Astrocyte (in vitro differentiated cells and primary cell): ENCODE results near the gene RBX1. TPM values are rescaled to one million over a fixed set of nuclear protein-coding genes. Genes with fewer than 3 reads are reported as not detected.

Source experiments
- DNase-seq: peaks from one replicate; pipeline ENCODE4 v3.0.0-alpha.2; 2010; ENCODE audit warnings: low read depth
- FAIRE-seq: peaks from 2 replicates; lab custom pipeline; 2011; peaks lifted over from hg19 to GRCh38; lab: Jason Lieb, UNC
- H2AFZ ChIP-seq: 2 replicates; pipeline ENCODE4 v1.6.0; 2012; ENCODE audit warnings: low read depth, low read length, inconsistent platforms
- H3K27ac ChIP-seq: 2 replicates; pipeline ENCODE4 v1.5.1; 2011; ENCODE audit warnings: low read depth, low read length, inconsistent platforms
- H3K27me3 ChIP-seq: 2 replicates; pipeline ENCODE4 v1.6.0; 2011; ENCODE audit warnings: low read length, inconsistent platforms; ENCODE audit not compliant: insufficient read depth
- H3K36me3 ChIP-seq: 2 replicates; pipeline ENCODE4 v1.5.1; 2011; ENCODE audit warnings: low read length, inconsistent platforms; ENCODE audit not compliant: insufficient read depth
- H3K4me1 ChIP-seq: 2 replicates; pipeline ENCODE4 v1.5.1; 2011; ENCODE audit warnings: low read length, inconsistent platforms; ENCODE audit not compliant: insufficient read depth
- H3K4me2 ChIP-seq: 2 replicates; pipeline ENCODE4 v1.6.0; 2012; ENCODE audit warnings: low read length, inconsistent platforms
- H3K4me3 ChIP-seq: 2 replicates; pipeline ENCODE4 v1.5.1; 2011; ENCODE audit warnings: low read depth, mild to moderate bottlenecking, low read length, inconsistent platforms; ENCODE audit not compliant: insufficient read depth
- H3K79me2 ChIP-seq: 2 replicates; pipeline ENCODE4 v1.6.0; 2012; ENCODE audit warnings: mild to moderate bottlenecking, low read length, inconsistent platforms; ENCODE audit not compliant: insufficient read depth
- H3K9ac ChIP-seq: 2 replicates; pipeline ENCODE4 v1.6.0; 2012; ENCODE audit warnings: mild to moderate bottlenecking, low read length, inconsistent platforms
- H3K9me3 ChIP-seq: 2 replicates; pipeline ENCODE4 v1.5.1; 2012; ENCODE audit warnings: low read depth, mild to moderate bottlenecking, low read length, inconsistent platforms; ENCODE audit not compliant: insufficient read depth
- H4K20me1 ChIP-seq: 2 replicates; pipeline ENCODE4 v1.6.0; 2012; ENCODE audit warnings: low read length, inconsistent platforms; ENCODE audit not compliant: insufficient read depth
- H3K27ac Mint-ChIP-seq: one replicate; pipeline ENCODE4 v1.8.0; 2021; ENCODE audit warnings: mild to moderate bottlenecking, mixed read lengths; ENCODE audit not compliant: unreplicated experiment
- H3K27me3 Mint-ChIP-seq: one replicate; pipeline ENCODE4 v1.8.0; 2021; ENCODE audit warnings: low read depth, mixed read lengths; ENCODE audit not compliant: unreplicated experiment
- H3K36me3 Mint-ChIP-seq: one replicate; pipeline ENCODE4 v1.8.0; 2021; ENCODE audit warnings: low read depth, mixed read lengths; ENCODE audit not compliant: unreplicated experiment
- H3K4me1 Mint-ChIP-seq: one replicate; pipeline ENCODE4 v1.8.0; 2021; ENCODE audit warnings: low read depth, mixed read lengths; ENCODE audit not compliant: unreplicated experiment
- H3K4me3 Mint-ChIP-seq: one replicate; pipeline ENCODE4 v1.8.0; 2021; ENCODE audit warnings: mild to moderate bottlenecking, moderate library complexity, mixed read lengths; ENCODE audit not compliant: unreplicated experiment
- H3K9me3 Mint-ChIP-seq: one replicate; pipeline ENCODE4 v1.8.0; 2021; ENCODE audit warnings: mild to moderate bottlenecking, mixed read lengths; ENCODE audit not compliant: unreplicated experiment
- CTCF ChIP-seq: IDR thresholded peaks from 2 replicates; pipeline ENCODE4 v1.5.1; 2011; ENCODE audit warnings: low read depth, mild to moderate bottlenecking, inconsistent platforms, low read length, moderate library complexity; ENCODE audit not compliant: insufficient read depth
- EZH2 ChIP-seq: IDR thresholded peaks from 2 replicates; pipeline ENCODE4 v1.6.1; 2012; ENCODE audit warnings: mild to moderate bottlenecking, low read length, inconsistent platforms; ENCODE audit not compliant: insufficient read depth
- total RNA-seq: library from RNA; stranded (reverse); gene quantifications from 2 replicates; pipeline ENCODE4 v1.2.1, GENCODE V29; 2021

Gene RBX1
- total RNA-seq, 1 donor from 2014 or later, result 54.6 TPM

GRCh38 chr22:40975366-40975765 lies 24.2 kb downstream of the RBX1 start:
- Mint-ChIP-seq H3K4me3 (no peak overlapping the region), H3K27me3 (no peaks in the 10 kb centered on the region), H3K27ac (no peak overlapping the region), H3K4me1 (no peaks in the 10 kb centered on the region), H3K36me3 (peaks cover 3% of the 10 kb centered on the region), H3K9me3 (no peaks in the 10 kb centered on the region)
- H3K27me3 ChIP-seq, result no peaks in the 10 kb centered on the region
- H3K79me2 ChIP-seq, result no peaks in the 10 kb centered on the region
- no peak for FAIRE-seq
- H3K4me1 ChIP-seq, result no peaks in the 10 kb centered on the region
- no peaks in the 10 kb centered on the region for H3K9me3 ChIP-seq
- no peak overlapping the region for H2AFZ ChIP-seq
- no peak overlapping the region for H3K9ac ChIP-seq
- peaks cover 14% of the 10 kb centered on the region for H4K20me1 ChIP-seq
- peaks cover 3% of the 10 kb centered on the region for H3K36me3 ChIP-seq
- H3K4me3 ChIP-seq, result no peak overlapping the region
- no peak overlapping the region for H3K27ac ChIP-seq
- no peak for DNase-seq
- no peak for TF ChIP-seq EZH2
- no peak overlapping the region for H3K4me2 ChIP-seq

- Histone ChIP-seq H2AFZ (no peak overlapping the region), H3K36me3 (peaks cover 3% of the 10 kb centered on the region), H3K9ac (no peak overlapping the region), H3K4me2 (no peak overlapping the region), H3K9me3 (no peaks in the 10 kb centered on the region), H3K4me3 (no peak overlapping the region), H3K27ac (no peak overlapping the region), H3K4me1 (no peaks in the 10 kb centered on the region), H3K79me2 (no peaks in the 10 kb centered on the region), H3K27me3 (no peaks in the 10 kb centered on the region), H4K20me1 (peaks cover 6% of the 10 kb centered on the region)
- Mint-ChIP-seq H3K27me3 (no peaks in the 10 kb centered on the region), H3K27ac (no peak overlapping the region), H3K9me3 (no peaks in the 10 kb centered on the region), H3K36me3 (peaks cover 3% of the 10 kb centered on the region), H3K4me1 (no peaks in the 10 kb centered on the region), H3K4me3 (no peak overlapping the region)
- TF ChIP-seq EZH2, result no peak
- no peak for TF ChIP-seq CTCF
- no peak for FAIRE-seq
- DNase-seq, result no peak
Measured at GRCh38 chr22:40976866-40977700, 25.9 kb downstream of the RBX1 start.

GRCh38 chr22:40979198-40979597 lies 28.0 kb downstream of the RBX1 start:
- Histone ChIP-seq H3K4me3 (no peak overlapping the region), H3K79me2 (no peaks in the 10 kb centered on the region), H3K9ac (no peak overlapping the region), H3K27ac (no peak overlapping the region), H3K4me1 (no peaks in the 10 kb centered on the region), H3K4me2 (no peak overlapping the region), H3K27me3 (no peaks in the 10 kb centered on the region), H4K20me1 (no peaks in the 10 kb centered on the region), H3K9me3 (no peaks in the 10 kb centered on the region), H3K36me3 (no peaks in the 10 kb centered on the region), H2AFZ (no peak overlapping the region)
- DNase-seq, result no peak
- Mint-ChIP-seq H3K4me1 (peaks cover 2% of the 10 kb centered on the region), H3K36me3 (no peaks in the 10 kb centered on the region), H3K4me3 (no peak overlapping the region), H3K27ac (no peak overlapping the region), H3K27me3 (no peaks in the 10 kb centered on the region), H3K9me3 (no peaks in the 10 kb centered on the region)
- TF ChIP-seq EZH2 (no peak), CTCF (no peak)
- FAIRE-seq, result no peak
